ENCODE results near the gene MKI67.
"Not testable (repeated sequence)": the region's sequence is repeated elsewhere in the genome, so short reads cannot be mapped to it uniquely, and the experiment has no call there.

Gene MKI67

GRCh38 chr10:128102480-128103228, 23.6 kb downstream of the MKI67 start:
- DNase-seq (ENCODE audit: low read depth) = no peak

GRCh38 chr10:128101901-128102300, 24.3 kb downstream of the MKI67 start:
- Histone ChIP-seq H3K9me3 (ENCODE audit: control insufficient read depth, low read length) (no peaks in the 10 kb centered on the region), H3K27me3 (replicated peaks; ENCODE audit: control insufficient read depth, insufficient read depth, low read length) (no peaks in the 10 kb centered on the region), H3K9ac (ENCODE audit: low read length) (no peak overlapping the region), H3K4me1 (ENCODE audit: control insufficient read depth, insufficient read depth, low read length) (no peaks in the 10 kb centered on the region), H3K36me3 (ENCODE audit: control insufficient read depth, insufficient read depth, low read length, severe bottlenecking) (no peaks in the 10 kb centered on the region), H3K4me3 (ENCODE audit: low read length) (no peak overlapping the region)
- DNase-seq (ENCODE audit: low read depth) = no peak

More at GRCh38 chr10:128102480-128103228, 23.6 kb downstream of the MKI67 start:
- Histone ChIP-seq H3K4me3 (ENCODE audit: low read length) (no peak overlapping the region), H3K4me1 (ENCODE audit: control insufficient read depth, insufficient read depth, low read length) (no peaks in the 10 kb centered on the region), H3K9me3 (ENCODE audit: control insufficient read depth, low read length) (no peaks in the 10 kb centered on the region), H3K36me3 (ENCODE audit: control insufficient read depth, insufficient read depth, low read length, severe bottlenecking) (no peaks in the 10 kb centered on the region), H3K27me3 (replicated peaks; ENCODE audit: control insufficient read depth, insufficient read depth, low read length) (no peaks in the 10 kb centered on the region), H3K9ac (ENCODE audit: low read length) (no peak overlapping the region)

GRCh38 chr10:128099901-128100300, 26.3 kb downstream of the MKI67 start:
- DNase-seq (ENCODE audit: low read depth) = no peak
- no peaks in the 10 kb centered on the region for H3K9me3 ChIP-seq (ENCODE audit: control insufficient read depth, low read length)
- H3K9ac ChIP-seq (ENCODE audit: low read length) = no peak overlapping the region
- no peaks in the 10 kb centered on the region for H3K36me3 ChIP-seq (ENCODE audit: control insufficient read depth, insufficient read depth, low read length, severe bottlenecking)
- no peak overlapping the region for H3K4me3 ChIP-seq (ENCODE audit: low read length)
- H3K27me3 ChIP-seq (replicated peaks; ENCODE audit: control insufficient read depth, insufficient read depth, low read length) = no peaks in the 10 kb centered on the region
- no peaks in the 10 kb centered on the region for H3K4me1 ChIP-seq (ENCODE audit: control insufficient read depth, insufficient read depth, low read length)

GRCh38 chr10:128098631-128099030, 27.6 kb downstream of the MKI67 start:
- no peaks in the 10 kb centered on the region for H3K36me3 ChIP-seq (ENCODE audit: control insufficient read depth, insufficient read depth, low read length, severe bottlenecking)

GRCh38 chr10:128097783-128098182, 28.4 kb downstream of the MKI67 start:
- no peak for DNase-seq (ENCODE audit: low read depth)
- Histone ChIP-seq H3K9ac (ENCODE audit: low read length) (no peak overlapping the region), H3K4me3 (ENCODE audit: low read length) (no peak overlapping the region), H3K4me1 (ENCODE audit: control insufficient read depth, insufficient read depth, low read length) (no peaks in the 10 kb centered on the region), H3K27me3 (replicated peaks; ENCODE audit: control insufficient read depth, insufficient read depth, low read length) (no peaks in the 10 kb centered on the region), H3K9me3 (ENCODE audit: control insufficient read depth, low read length) (no peaks in the 10 kb centered on the region), H3K36me3 (ENCODE audit: control insufficient read depth, insufficient read depth, low read length, severe bottlenecking) (no peaks in the 10 kb centered on the region)

More at GRCh38 chr10:128098631-128099030, 27.6 kb downstream of the MKI67 start:
- no peak for DNase-seq (ENCODE audit: low read depth)
- Histone ChIP-seq H3K27me3 (replicated peaks; ENCODE audit: control insufficient read depth, insufficient read depth, low read length) (no peaks in the 10 kb centered on the region), H3K9ac (ENCODE audit: low read length) (no peak overlapping the region), H3K9me3 (ENCODE audit: control insufficient read depth, low read length) (no peaks in the 10 kb centered on the region), H3K4me3 (ENCODE audit: low read length) (no peak overlapping the region), H3K4me1 (ENCODE audit: control insufficient read depth, insufficient read depth, low read length) (no peaks in the 10 kb centered on the region)

GRCh38 chr10:128096486-128097199, 29.6 kb downstream of the MKI67 start:
- no peak overlapping the region for H3K9ac ChIP-seq (ENCODE audit: low read length)
- H3K9me3 ChIP-seq (ENCODE audit: control insufficient read depth, low read length) = no peaks in the 10 kb centered on the region
- H3K4me3 ChIP-seq (ENCODE audit: low read length) = no peak overlapping the region
- DNase-seq (ENCODE audit: low read depth) = no peak
- no peaks in the 10 kb centered on the region for H3K36me3 ChIP-seq (ENCODE audit: control insufficient read depth, insufficient read depth, low read length, severe bottlenecking)
- no peaks in the 10 kb centered on the region for H3K4me1 ChIP-seq (ENCODE audit: control insufficient read depth, insufficient read depth, low read length)
- no peaks in the 10 kb centered on the region for H3K27me3 ChIP-seq (replicated peaks; ENCODE audit: control insufficient read depth, insufficient read depth, low read length)

- no peak overlapping the region for H3K9ac ChIP-seq (ENCODE audit: low read length)
- no peak for DNase-seq (ENCODE audit: low read depth)
- H3K36me3 ChIP-seq (ENCODE audit: control insufficient read depth, insufficient read depth, low read length, severe bottlenecking) = no peaks in the 10 kb centered on the region
- no peak overlapping the region for H3K4me3 ChIP-seq (ENCODE audit: low read length)
- no peaks in the 10 kb centered on the region for H3K27me3 ChIP-seq (replicated peaks; ENCODE audit: control insufficient read depth, insufficient read depth, low read length)
- H3K4me1 ChIP-seq (ENCODE audit: control insufficient read depth, insufficient read depth, low read length) = no peaks in the 10 kb centered on the region
- H3K9me3 ChIP-seq (ENCODE audit: control insufficient read depth, low read length) = no peaks in the 10 kb centered on the region
These were observed 30.3 kb downstream of the MKI67 start for GRCh38 chr10:128095753-128096469.

- Histone ChIP-seq H3K9me3 (ENCODE audit: control insufficient read depth, low read length) (no peaks in the 10 kb centered on the region), H3K9ac (ENCODE audit: low read length) (no peak overlapping the region), H3K4me3 (ENCODE audit: low read length) (no peak overlapping the region), H3K36me3 (ENCODE audit: control insufficient read depth, insufficient read depth, low read length, severe bottlenecking) (no peaks in the 10 kb centered on the region), H3K27me3 (replicated peaks; ENCODE audit: control insufficient read depth, insufficient read depth, low read length) (peaks cover 6% of the 10 kb centered on the region), H3K4me1 (ENCODE audit: control insufficient read depth, insufficient read depth, low read length) (no peaks in the 10 kb centered on the region)
- DNase-seq (ENCODE audit: low read depth) = no peak
These were observed 31.0 kb downstream of the MKI67 start for GRCh38 chr10:128095027-128095752.

GRCh38 chr10:128094596-128094995, 31.6 kb downstream of the MKI67 start:
- peaks cover 11% of the 10 kb centered on the region for H3K27me3 ChIP-seq (replicated peaks; ENCODE audit: control insufficient read depth, insufficient read depth, low read length)
- not testable (repeated sequence) for DNase-seq (ENCODE audit: low read depth); H3K9me3 ChIP-seq (ENCODE audit: control insufficient read depth, low read length); H3K4me1 ChIP-seq (ENCODE audit: control insufficient read depth, insufficient read depth, low read length); H3K9ac ChIP-seq (ENCODE audit: low read length); H3K36me3 ChIP-seq (ENCODE audit: control insufficient read depth, insufficient read depth, low read length, severe bottlenecking); H3K4me3 ChIP-seq (ENCODE audit: low read length)

- H3K27me3 ChIP-seq (replicated peaks; ENCODE audit: control insufficient read depth, insufficient read depth, low read length) = peaks cover 14% of the 10 kb centered on the region
- no peaks in the 10 kb centered on the region for H3K36me3 ChIP-seq (ENCODE audit: control insufficient read depth, insufficient read depth, low read length, severe bottlenecking)
- no peak for DNase-seq (ENCODE audit: low read depth)
These were observed 33.8 kb downstream of the MKI67 start for GRCh38 chr10:128092454-128092853.

More at GRCh38 chr10:128092454-128092853, 33.8 kb downstream of the MKI67 start:
- Histone ChIP-seq H3K4me1 (ENCODE audit: control insufficient read depth, insufficient read depth, low read length) (no peaks in the 10 kb centered on the region), H3K9me3 (ENCODE audit: control insufficient read depth, low read length) (no peaks in the 10 kb centered on the region), H3K4me3 (ENCODE audit: low read length) (no peak overlapping the region), H3K9ac (ENCODE audit: low read length) (no peak overlapping the region)

All from adipocyte (in vitro differentiated cells).